Keratinocyte (primary cell): ENCODE results near the gene REEP6.

ENCODE experiments used
- EZH2 ChIP-seq: IDR thresholded peaks from one replicate; pipeline ENCODE4 v1.6.1; 2012; ENCODE audit warnings: inconsistent platforms, mild to moderate bottlenecking, low read length, moderate library complexity
- TF ChIP-seq, protein P1 (sequence below), 3 experiments: IDR thresholded peaks in 1 of 3; conservative IDR thresholded peaks in 1 of 3; optimal IDR thresholded peaks in 1 of 3; 2 replicates in 2 of 3; 3 replicates in 1 of 3; pipeline versions ENCODE3 to v1.5.1; 2011; ENCODE audit warnings: low read length in 3 of 3, mild to moderate bottlenecking in 3 of 3, moderate library complexity in 2 of 3, control low read depth in 1 of 3, inconsistent platforms in 1 of 3; ENCODE audit not compliant: insufficient read depth in 2 of 3; ENCODE audit errors: extremely low read depth in 1 of 3

DNA sequence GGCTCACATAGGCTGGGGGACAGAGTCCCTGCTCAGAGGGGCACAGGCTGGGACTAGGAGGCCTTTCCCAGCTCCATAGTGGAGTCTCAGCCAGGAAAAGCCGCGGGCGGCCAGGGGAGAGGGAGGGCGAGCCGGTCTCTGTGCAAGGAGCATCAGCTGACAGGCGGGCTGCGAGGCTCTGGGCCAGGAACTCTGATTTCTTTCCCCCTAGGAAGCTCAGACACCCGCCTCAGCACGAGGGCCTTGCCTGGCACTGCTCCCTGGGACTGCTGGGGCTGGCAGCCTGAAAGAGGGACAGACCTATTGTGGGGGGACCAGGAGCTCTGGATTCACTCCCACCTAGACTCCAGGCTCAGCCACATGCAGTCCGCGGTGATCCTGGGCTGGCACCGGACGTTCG, 30.7 kb downstream of the REEP6 start:
- TF ChIP-seq, protein P1, sequence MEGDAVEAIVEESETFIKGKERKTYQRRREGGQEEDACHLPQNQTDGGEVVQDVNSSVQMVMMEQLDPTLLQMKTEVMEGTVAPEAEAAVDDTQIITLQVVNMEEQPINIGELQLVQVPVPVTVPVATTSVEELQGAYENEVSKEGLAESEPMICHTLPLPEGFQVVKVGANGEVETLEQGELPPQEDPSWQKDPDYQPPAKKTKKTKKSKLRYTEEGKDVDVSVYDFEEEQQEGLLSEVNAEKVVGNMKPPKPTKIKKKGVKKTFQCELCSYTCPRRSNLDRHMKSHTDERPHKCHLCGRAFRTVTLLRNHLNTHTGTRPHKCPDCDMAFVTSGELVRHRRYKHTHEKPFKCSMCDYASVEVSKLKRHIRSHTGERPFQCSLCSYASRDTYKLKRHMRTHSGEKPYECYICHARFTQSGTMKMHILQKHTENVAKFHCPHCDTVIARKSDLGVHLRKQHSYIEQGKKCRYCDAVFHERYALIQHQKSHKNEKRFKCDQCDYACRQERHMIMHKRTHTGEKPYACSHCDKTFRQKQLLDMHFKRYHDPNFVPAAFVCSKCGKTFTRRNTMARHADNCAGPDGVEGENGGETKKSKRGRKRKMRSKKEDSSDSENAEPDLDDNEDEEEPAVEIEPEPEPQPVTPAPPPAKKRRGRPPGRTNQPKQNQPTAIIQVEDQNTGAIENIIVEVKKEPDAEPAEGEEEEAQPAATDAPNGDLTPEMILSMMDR (optimal IDR thresholded peaks at IDR 0.05 in 1 of 3, IDR thresholded peaks at IDR 0.05 in 1 of 3, conservative IDR thresholded peaks at IDR 0.05 in 1 of 3; ENCODE audit: extremely low read depth in 1 of 3, insufficient read depth in 2 of 3, low read length in 3 of 3) = no peak
- TF ChIP-seq EZH2 = no peak
